Spleen (tissue), 11 donors: ENCODE measurements around the gene PTPRN2. TPM values are rescaled to one million over a fixed set of nuclear protein-coding genes. Genes with fewer than 3 reads are reported as not detected.
"Not testable (repeated sequence)": the region's sequence is repeated elsewhere in the genome, so short reads cannot be mapped to it uniquely, and the experiment has no call there.

Source experiments
- DNase-seq: peaks from one replicate; pipeline ENCODE4 v3.0.0-alpha.2; 2020
- H3K27ac ChIP-seq, 8 donors: fragments of 200-600 bp; sonication (generic) in 7 of 8; 1 replicate in 4 of 8; 2 replicates in 4 of 8; pipeline versions ENCODE4 v1.5.0 to v1.8.0; 2016 to 2021; ENCODE audit warnings: inconsistent platforms in 4 of 8, mild to moderate bottlenecking in 4 of 8, moderate library complexity in 1 of 8
- H3K27me3 ChIP-seq, 7 donors: fragments of 200-600 bp; sonication (generic) in 6 of 7; replicated peaks in 1 of 7; 1 replicate in 4 of 7; 2 replicates in 3 of 7; pipeline versions ENCODE4 v1.5.0 to v1.8.0; 2016 to 2021; ENCODE audit warnings: inconsistent platforms in 3 of 7, mild to moderate bottlenecking in 1 of 7
- H3K36me3 ChIP-seq, 6 donors: fragments of 200-600 bp; sonication (generic) in 5 of 6; 1 replicate in 4 of 6; 2 replicates in 2 of 6; pipeline versions ENCODE4 v1.5.0 to v1.8.0; 2016 to 2021; ENCODE audit warnings: inconsistent platforms in 2 of 6
- H3K4me1 ChIP-seq, 6 donors: fragments of 200-600 bp; sonication (generic) in 5 of 6; 1 replicate in 3 of 6; 2 replicates in 3 of 6; pipeline versions ENCODE4 v1.5.0 to v1.8.0; 2016 to 2021; ENCODE audit warnings: inconsistent platforms in 3 of 6
- H3K4me3 ChIP-seq, 8 donors: fragments of 200-600 bp; sonication (generic) in 7 of 8; 1 replicate in 4 of 8; 2 replicates in 4 of 8; pipeline versions ENCODE4 v1.5.0 to v1.8.0; 2016 to 2021; ENCODE audit warnings: inconsistent platforms in 4 of 8, mild to moderate bottlenecking in 4 of 8, moderate library complexity in 2 of 8
- H3K9me3 ChIP-seq, 8 donors: fragments of 200-600 bp; sonication (generic) in 7 of 8; 1 replicate in 4 of 8; 2 replicates in 4 of 8; pipeline versions ENCODE4 v1.5.0 to v1.8.0; 2016 to 2021; ENCODE audit warnings: inconsistent platforms in 4 of 8
- POLR2A ChIP-seq, 3 donors: fragments of 450-650 bp; IDR thresholded peaks; one replicate each; pipeline ENCODE4 v1.5.1; 2017; ENCODE audit warnings: antibody characterized with exemption in 3 of 3, mild to moderate bottlenecking in 1 of 3
- POLR2AphosphoS5 ChIP-seq, 3 donors: sonication (generic); formaldehyde crosslinking; IDR thresholded peaks; one replicate each; pipeline ENCODE4 v1.5.1; 2017; ENCODE audit warnings: antibody characterized with exemption in 3 of 3
- WGBS, 5 donors: extraction: QIAGEN DNeasy Blood & Tissue Kit in 3 of 5; methylation state at CpG; one replicate each; pipeline versions ENCODE4 v1.1.5 to v1.1.7; 2013 to 2018; 5-methylcytosine and 5-hydroxymethylcytosine counted together
- intact Hi-C: fragments of 100-400 bp; cut with DNase I; formaldehyde crosslinking; loops from one replicate; pipeline ENCODE4 v1.15.0; 2023; ENCODE audit warnings: low total_unique reads
- polyA plus RNA-seq, 3 donors: library from polyadenylated mRNA; stranded (reverse); fragments of 200-250 nt; gene quantifications; one replicate each; pipeline ENCODE4 v1.2.1, GENCODE V29; 2013
- total RNA-seq, 7 donors: library from RNA; depleted of rRNA in 3 of 7; stranded (reverse); fragments of >200 nt in 3 of 7; fragmentation: NEBNext Ultra II Directional in 4 of 7; extraction: Animal tissue kit (Norgen Biotek cat#: 25700) in 4 of 7; gene quantifications; one replicate each; pipeline versions ENCODE4 v1.1.0 to v1.2.1, GENCODE V29; 2016 to 2021
- TF ChIP-seq, protein P1 (sequence below), 11 experiments: fragments of 200-600 bp in 7 of 11; fragments of 450-650 bp in 4 of 11; sonication (generic) in 4 of 11; IDR thresholded peaks in 8 of 11; conservative IDR thresholded peaks in 3 of 11; 1 replicate in 7 of 11; 2 replicates in 4 of 11; pipeline versions ENCODE4 v1.4.0 to v1.8.0; 2016 to 2021; ENCODE audit warnings: antibody characterized with exemption in 11 of 11, inconsistent platforms in 4 of 11, mild to moderate bottlenecking in 1 of 11
- donor health status: healthy with polysubstance abuse.
- donor health status: DM: no; HTN: no; CAD: no; lungs with moderate emphysema.
- donor health status: DM: no; HTN: no; CAD: no.
- donor health status: Bipolar disorder and iron deficiency.
- donor health status: healthy.
- donor health status: DM: no; HTN: no; CAD: no.
- donor health status: DM: yes; HTN: yes; CAD: no.

The PTPRN2 gene
- total and polyA plus RNA-seq, 10 donors, result 7.0 to 22.8 (median 16.8) TPM

DNA sequence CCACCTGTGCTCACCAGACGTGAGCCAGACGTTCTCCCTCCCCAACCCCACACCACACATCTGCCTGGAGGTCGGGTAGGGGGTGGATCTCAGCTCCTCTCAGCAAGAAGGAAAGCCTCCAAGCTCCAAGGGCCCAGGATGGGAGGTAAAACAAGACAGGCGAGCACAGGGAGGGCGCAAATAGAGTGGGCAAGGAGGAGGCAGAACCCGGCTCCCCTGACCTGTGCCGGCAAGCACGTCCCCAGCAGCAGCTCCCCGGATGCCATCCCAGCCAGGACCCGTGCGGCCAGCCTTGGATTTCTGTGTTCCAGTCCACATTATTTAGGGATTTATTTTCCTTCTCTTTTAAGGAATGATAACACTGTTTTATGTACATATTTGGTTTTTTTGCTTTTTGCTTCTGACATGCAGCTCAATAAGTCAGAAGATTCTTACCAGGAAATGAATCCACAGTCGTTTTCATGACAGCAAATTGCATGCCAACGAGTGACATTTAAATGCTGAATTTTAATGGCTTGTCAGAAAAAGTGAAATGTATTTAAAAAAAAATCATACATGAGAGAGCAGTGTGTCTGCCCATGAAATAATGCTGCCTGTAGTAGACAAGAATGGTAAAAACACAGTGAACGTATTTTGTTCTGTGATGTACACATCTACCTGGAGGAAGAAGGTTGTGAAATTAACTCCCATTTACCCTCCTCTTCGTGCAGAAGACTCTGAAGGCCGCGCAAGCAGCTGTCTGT is 276.5 kb downstream of the PTPRN2 start:
- Histone ChIP-seq H3K36me3 (no peaks in the 10 kb centered on the region), H3K4me1 (no peaks in the 10 kb centered on the region), H3K9me3 (peaks cover 0 to 86% (median 43%) of the 10 kb centered on the region in 8 donors), H3K27ac (no peak overlapping the region), H3K27me3 (peaks cover 0 to 3% (median 0%) of the 10 kb centered on the region in 7 donors), H3K4me3 (no peak overlapping the region)
- 77 to 84% (median 81%) methylated on average over 17 of the region's 17 CpGs for WGBS, 5 donors
- intact Hi-C loops, result no loop called here
- DNase-seq, result no peak
- TF ChIP-seq POLR2AphosphoS5 (IDR thresholded peaks at IDR 0.05) (no peak), POLR2A (IDR thresholded peaks at IDR 0.05) (no peak)
- TF ChIP-seq, protein P1, sequence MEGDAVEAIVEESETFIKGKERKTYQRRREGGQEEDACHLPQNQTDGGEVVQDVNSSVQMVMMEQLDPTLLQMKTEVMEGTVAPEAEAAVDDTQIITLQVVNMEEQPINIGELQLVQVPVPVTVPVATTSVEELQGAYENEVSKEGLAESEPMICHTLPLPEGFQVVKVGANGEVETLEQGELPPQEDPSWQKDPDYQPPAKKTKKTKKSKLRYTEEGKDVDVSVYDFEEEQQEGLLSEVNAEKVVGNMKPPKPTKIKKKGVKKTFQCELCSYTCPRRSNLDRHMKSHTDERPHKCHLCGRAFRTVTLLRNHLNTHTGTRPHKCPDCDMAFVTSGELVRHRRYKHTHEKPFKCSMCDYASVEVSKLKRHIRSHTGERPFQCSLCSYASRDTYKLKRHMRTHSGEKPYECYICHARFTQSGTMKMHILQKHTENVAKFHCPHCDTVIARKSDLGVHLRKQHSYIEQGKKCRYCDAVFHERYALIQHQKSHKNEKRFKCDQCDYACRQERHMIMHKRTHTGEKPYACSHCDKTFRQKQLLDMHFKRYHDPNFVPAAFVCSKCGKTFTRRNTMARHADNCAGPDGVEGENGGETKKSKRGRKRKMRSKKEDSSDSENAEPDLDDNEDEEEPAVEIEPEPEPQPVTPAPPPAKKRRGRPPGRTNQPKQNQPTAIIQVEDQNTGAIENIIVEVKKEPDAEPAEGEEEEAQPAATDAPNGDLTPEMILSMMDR (IDR thresholded peaks at IDR 0.05 in 8 of 11, conservative IDR thresholded peaks at IDR 0.05 in 3 of 11), result no peak

DNA sequence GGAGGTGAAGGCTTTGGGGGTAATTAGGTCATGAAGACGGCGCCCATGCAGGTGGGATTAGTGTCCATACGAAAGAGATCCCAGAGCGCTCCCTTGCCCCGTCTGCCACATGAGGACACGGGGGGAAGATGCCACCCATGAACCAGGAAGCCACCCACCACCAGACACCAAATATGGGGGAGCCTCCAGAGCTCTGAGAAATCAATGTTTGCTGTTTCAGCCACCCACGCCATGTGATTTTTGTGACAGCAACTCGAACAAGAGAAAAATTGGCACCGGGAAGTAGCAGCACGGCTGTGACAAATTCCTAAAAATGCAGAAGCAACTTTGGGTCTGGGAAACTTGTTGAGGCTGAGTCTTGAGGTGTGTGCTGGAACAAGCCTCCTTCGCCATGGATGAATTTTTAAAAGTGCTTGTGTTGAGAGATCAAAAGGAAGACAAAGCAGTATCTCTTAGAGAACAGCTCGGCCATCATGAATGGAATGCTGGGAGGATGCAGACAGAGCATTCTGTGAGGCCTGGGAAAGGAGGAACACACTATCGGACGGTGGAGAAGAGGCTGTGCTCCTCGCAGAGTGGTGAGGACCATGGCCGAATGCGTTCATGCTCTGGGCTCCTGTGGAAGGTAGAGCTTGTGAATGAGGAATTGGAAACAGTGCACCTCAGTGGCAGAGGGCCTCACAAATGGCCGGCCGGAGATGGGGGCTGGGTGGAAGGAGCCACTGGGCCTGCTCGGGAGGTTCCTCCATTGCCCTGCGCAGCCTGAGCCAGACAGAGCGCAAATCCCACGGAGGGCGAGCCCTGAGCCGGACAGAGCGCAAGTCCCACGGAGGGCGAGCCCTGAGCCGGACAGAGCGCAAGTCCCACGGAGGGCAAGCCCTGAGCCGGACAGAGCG is 277.5 kb downstream of the PTPRN2 start:
- no peaks in the 10 kb centered on the region for H3K36me3 ChIP-seq
- intact Hi-C loops, result no loop called here
- no peaks in the 10 kb centered on the region for H3K4me1 ChIP-seq
- no peak overlapping the region for H3K4me3 ChIP-seq
- H3K27ac ChIP-seq, result no peak overlapping the region
- peaks cover 0 to 80% (median 45%) of the 10 kb centered on the region in 8 donors for H3K9me3 ChIP-seq
- H3K27me3 ChIP-seq, result no peaks in the 10 kb centered on the region
- no peak for TF ChIP-seq POLR2AphosphoS5 (IDR thresholded peaks at IDR 0.05)
- no peak for TF ChIP-seq POLR2A (IDR thresholded peaks at IDR 0.05)
- TF ChIP-seq, protein P1 (IDR thresholded peaks at IDR 0.05 in 8 of 11, conservative IDR thresholded peaks at IDR 0.05 in 3 of 11), result no peak
- WGBS, 5 donors, result 90 to 91% (median 91%) methylated on average over 27 to 33 of the region's 33 CpGs
- no peak for DNase-seq

DNA sequence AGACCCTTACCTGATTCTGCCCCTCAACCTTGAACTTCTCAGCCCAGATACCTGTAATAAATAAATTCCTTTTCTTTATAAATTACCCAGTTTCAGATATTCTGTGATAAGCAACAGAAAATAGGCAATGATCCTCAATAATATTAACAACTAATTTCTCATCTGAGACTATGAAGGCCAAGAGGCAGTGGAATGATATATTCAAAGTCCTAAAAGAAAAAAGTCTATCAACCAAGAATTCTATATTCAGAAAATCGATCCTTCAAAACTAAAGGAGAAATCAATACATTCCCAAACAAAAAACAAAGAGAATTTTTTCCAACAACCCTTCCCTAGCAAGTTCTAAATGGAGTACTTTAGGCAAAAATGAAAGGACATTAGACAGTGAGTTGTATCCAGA is 279.6 kb downstream of the PTPRN2 start:
- Histone ChIP-seq H3K36me3 (no peaks in the 10 kb centered on the region), H3K9me3 (peaks cover 0 to 65% (median 38%) of the 10 kb centered on the region in 8 donors), H3K27ac (no peak overlapping the region), H3K27me3 (peaks cover 0 to 7% (median 0%) of the 10 kb centered on the region in 7 donors), H3K4me3 (no peak overlapping the region), H3K4me1 (no peaks in the 10 kb centered on the region)
- intact Hi-C loops, result no loop called here
- WGBS, 5 donors, result 62 to 77% (median 74%) methylated on average over 1 of the region's 1 CpG
- no peak for DNase-seq
- no peak for TF ChIP-seq POLR2AphosphoS5 (IDR thresholded peaks at IDR 0.05)
- TF ChIP-seq, protein P1 (IDR thresholded peaks at IDR 0.05 in 8 of 11, conservative IDR thresholded peaks at IDR 0.05 in 3 of 11), result no peak
- TF ChIP-seq POLR2A (IDR thresholded peaks at IDR 0.05), result no peak

DNA sequence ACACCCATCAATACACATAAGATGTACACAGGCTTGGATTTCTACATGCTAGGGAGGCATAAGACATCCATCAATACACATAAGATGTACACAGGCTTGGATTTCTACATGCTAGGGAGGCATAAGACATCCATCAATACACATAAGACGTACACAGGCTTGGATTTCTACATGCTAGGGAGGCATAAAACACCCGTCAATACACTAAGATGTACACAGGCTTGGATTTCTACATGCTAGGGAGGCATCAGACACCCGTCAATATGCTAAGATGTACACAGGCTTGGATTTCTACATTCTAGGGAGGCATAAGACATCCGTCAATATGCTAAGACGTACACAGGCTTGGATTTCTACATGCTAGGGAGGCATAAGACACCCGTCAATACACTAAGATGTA is 283.6 kb downstream of the PTPRN2 start:
- H3K36me3 ChIP-seq, DNase-seq, intact Hi-C loops, H3K27ac ChIP-seq, H3K4me1 ChIP-seq, H3K4me3 ChIP-seq: not testable (repeated sequence)
- peaks cover 0 to 20% (median 0%) of the 10 kb centered on the region in 7 donors for H3K27me3 ChIP-seq
- WGBS, 5 donors, result 75 to 92% (median 85%) methylated on average over 6 of the region's 6 CpGs
- H3K9me3 ChIP-seq, result peaks cover 0 to 34% (median 30%) of the 10 kb centered on the region in 8 donors
